ENCODE measurements around the gene PALS2. TPM values are rescaled to one million over a fixed set of nuclear protein-coding genes. Genes with fewer than 3 reads are reported as not detected.

Gene PALS2
- total and polyA plus RNA-seq, 2 of the 13 experiments (the other 11 are each of a cell fraction or from before 2014, with no cell fraction given): 3.1 to 21.9 TPM

DNA sequence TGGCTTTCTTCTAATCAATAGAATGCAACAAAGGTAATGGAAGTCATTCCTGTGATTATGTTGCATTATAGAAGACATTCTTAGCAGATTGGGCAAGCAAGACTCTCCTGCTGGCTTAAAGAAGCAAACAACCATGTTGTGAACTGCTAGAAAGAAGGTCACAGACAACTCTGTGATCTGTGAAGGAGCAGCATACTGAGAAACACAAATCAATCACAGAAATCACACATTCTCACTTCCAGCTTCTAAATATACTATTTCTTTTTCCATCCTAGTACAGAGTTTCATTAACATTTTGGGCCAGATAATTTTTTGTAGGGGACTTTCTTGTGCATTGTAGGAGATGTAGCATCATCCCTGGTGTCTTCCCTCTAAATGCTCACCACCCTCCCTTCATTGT is 28.0 kb upstream of the PALS2 start:
- Histone ChIP-seq H3K4me2 (ENCODE audit: low read depth, low read length) (no peak overlapping the region), H3K9me3 (ENCODE audit: low read length) (no peaks in the 10 kb centered on the region), H3K27me3 (ENCODE audit: control insufficient read depth in 1 of 2, insufficient read depth in 2 of 2, low read length in 2 of 2) (no peaks in the 10 kb centered on the region), H3K4me1 (ENCODE audit: insufficient read depth, low read length) (no peaks in the 10 kb centered on the region), H3K79me2 (ENCODE audit: insufficient read depth, low read length) (no peaks in the 10 kb centered on the region), H3K4me3 (replicated peaks in 1 of 3; ENCODE audit: insufficient read depth in 1 of 3, low read depth in 2 of 3, low read length in 3 of 3) (no peak overlapping the region), H3K9ac (ENCODE audit: insufficient read depth, low read depth, low read length) (no peak overlapping the region), H3K36me3 (replicated peaks in 1 of 2; ENCODE audit: control insufficient read depth in 1 of 2, insufficient read depth in 2 of 2, low read length in 2 of 2) (no peaks in the 10 kb centered on the region), H3K27ac (ENCODE audit: extremely low read length, insufficient read depth, low read length) (no peak overlapping the region), H2AFZ (ENCODE audit: low read length) (no peak overlapping the region), H4K20me1 (ENCODE audit: insufficient read depth, low read length) (no peaks in the 10 kb centered on the region)
- BruUV-seq (replicated peaks): no TSS peak
- TF ChIP-seq ERF (CRISPR knock-in tag; IDR thresholded peaks at IDR 0.05): no peak
- TF ChIP-seq, protein P1, sequence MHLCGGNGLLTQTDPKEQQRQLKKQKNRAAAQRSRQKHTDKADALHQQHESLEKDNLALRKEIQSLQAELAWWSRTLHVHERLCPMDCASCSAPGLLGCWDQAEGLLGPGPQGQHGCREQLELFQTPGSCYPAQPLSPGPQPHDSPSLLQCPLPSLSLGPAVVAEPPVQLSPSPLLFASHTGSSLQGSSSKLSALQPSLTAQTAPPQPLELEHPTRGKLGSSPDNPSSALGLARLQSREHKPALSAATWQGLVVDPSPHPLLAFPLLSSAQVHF (CRISPR knock-in tag; IDR thresholded peaks at IDR 0.05): no peak
- TF ChIP-seq, protein P2, sequence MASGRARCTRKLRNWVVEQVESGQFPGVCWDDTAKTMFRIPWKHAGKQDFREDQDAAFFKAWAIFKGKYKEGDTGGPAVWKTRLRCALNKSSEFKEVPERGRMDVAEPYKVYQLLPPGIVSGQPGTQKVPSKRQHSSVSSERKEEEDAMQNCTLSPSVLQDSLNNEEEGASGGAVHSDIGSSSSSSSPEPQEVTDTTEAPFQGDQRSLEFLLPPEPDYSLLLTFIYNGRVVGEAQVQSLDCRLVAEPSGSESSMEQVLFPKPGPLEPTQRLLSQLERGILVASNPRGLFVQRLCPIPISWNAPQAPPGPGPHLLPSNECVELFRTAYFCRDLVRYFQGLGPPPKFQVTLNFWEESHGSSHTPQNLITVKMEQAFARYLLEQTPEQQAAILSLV (CRISPR knock-in tag; IDR thresholded peaks at IDR 0.05; ENCODE audit: borderline replicate concordance): no peak
- TF ChIP-seq, protein P3, sequence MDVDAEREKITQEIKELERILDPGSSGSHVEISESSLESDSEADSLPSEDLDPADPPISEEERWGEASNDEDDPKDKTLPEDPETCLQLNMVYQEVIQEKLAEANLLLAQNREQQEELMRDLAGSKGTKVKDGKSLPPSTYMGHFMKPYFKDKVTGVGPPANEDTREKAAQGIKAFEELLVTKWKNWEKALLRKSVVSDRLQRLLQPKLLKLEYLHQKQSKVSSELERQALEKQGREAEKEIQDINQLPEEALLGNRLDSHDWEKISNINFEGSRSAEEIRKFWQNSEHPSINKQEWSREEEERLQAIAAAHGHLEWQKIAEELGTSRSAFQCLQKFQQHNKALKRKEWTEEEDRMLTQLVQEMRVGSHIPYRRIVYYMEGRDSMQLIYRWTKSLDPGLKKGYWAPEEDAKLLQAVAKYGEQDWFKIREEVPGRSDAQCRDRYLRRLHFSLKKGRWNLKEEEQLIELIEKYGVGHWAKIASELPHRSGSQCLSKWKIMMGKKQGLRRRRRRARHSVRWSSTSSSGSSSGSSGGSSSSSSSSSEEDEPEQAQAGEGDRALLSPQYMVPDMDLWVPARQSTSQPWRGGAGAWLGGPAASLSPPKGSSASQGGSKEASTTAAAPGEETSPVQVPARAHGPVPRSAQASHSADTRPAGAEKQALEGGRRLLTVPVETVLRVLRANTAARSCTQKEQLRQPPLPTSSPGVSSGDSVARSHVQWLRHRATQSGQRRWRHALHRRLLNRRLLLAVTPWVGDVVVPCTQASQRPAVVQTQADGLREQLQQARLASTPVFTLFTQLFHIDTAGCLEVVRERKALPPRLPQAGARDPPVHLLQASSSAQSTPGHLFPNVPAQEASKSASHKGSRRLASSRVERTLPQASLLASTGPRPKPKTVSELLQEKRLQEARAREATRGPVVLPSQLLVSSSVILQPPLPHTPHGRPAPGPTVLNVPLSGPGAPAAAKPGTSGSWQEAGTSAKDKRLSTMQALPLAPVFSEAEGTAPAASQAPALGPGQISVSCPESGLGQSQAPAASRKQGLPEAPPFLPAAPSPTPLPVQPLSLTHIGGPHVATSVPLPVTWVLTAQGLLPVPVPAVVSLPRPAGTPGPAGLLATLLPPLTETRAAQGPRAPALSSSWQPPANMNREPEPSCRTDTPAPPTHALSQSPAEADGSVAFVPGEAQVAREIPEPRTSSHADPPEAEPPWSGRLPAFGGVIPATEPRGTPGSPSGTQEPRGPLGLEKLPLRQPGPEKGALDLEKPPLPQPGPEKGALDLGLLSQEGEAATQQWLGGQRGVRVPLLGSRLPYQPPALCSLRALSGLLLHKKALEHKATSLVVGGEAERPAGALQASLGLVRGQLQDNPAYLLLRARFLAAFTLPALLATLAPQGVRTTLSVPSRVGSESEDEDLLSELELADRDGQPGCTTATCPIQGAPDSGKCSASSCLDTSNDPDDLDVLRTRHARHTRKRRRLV (CRISPR knock-in tag; IDR thresholded peaks at IDR 0.05): no peak
- TF ChIP-seq, protein P4, sequence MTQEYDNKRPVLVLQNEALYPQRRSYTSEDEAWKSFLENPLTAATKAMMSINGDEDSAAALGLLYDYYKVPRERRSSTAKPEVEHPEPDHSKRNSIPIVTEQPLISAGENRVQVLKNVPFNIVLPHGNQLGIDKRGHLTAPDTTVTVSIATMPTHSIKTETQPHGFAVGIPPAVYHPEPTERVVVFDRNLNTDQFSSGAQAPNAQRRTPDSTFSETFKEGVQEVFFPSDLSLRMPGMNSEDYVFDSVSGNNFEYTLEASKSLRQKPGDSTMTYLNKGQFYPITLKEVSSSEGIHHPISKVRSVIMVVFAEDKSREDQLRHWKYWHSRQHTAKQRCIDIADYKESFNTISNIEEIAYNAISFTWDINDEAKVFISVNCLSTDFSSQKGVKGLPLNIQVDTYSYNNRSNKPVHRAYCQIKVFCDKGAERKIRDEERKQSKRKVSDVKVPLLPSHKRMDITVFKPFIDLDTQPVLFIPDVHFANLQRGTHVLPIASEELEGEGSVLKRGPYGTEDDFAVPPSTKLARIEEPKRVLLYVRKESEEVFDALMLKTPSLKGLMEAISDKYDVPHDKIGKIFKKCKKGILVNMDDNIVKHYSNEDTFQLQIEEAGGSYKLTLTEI (CRISPR knock-in tag; conservative IDR thresholded peaks at IDR 0.05): no peak
- in situ Hi-C loops (cut with HindIII; ENCODE audit: extremely low pct_ligation_motif_present, low pct_unique_long_range_greater_than_20kb): no loop called here
- intact Hi-C loops (cut with micrococcal nuclease; ENCODE audit: unreplicated experiment): no loop called here
- FAIRE-seq (no peak), DNase-seq (ENCODE audit: low spot score) (no peak), ATAC-seq (no peak)
- CTCF ChIA-PET (ENCODE audit: low intra/inter-chr PET ratio, low total read pairs): no interaction called here
- POLR2A ChIA-PET: no interaction called here
